Activated T-helper 9 cell treated with anti-CD3 and anti-CD28 coated beads, Interleukin-2, amount 50 U/mL, for 16 hours (primary cell): Measurements from ENCODE around the gene HOXB3.

Source experiments
- DNase-seq: peaks from one replicate; pipeline ENCODE4 v3.0.0-alpha.2; 2020; ENCODE audit warnings: low read depth

Gene HOXB3

GRCh38 chr17:48569674-48570324, 20.2 kb downstream of the HOXB3 start:
- DNase-seq = no peak

GRCh38 chr17:48569240-48569582, 20.8 kb downstream of the HOXB3 start:
- DNase-seq = no peak

GRCh38 chr17:48568499-48569239, 21.4 kb downstream of the HOXB3 start:
- no peak for DNase-seq

GRCh38 chr17:48567646-48568354, 22.2 kb downstream of the HOXB3 start:
- DNase-seq = no peak

GRCh38 chr17:48567209-48567608, 22.8 kb downstream of the HOXB3 start:
- no peak for DNase-seq

- DNase-seq = no peak
Observed at GRCh38 chr17:48566717-48567116, 23.3 kb downstream of the HOXB3 start.

GRCh38 chr17:48565925-48566710, 23.9 kb downstream of the HOXB3 start:
- DNase-seq = no peak

GRCh38 chr17:48565022-48565554, 25.0 kb downstream of the HOXB3 start:
- DNase-seq = no peak

- DNase-seq = no peak
Observed at GRCh38 chr17:48564188-48565021, 25.6 kb downstream of the HOXB3 start.

- no peak for DNase-seq
Observed at GRCh38 chr17:48563867-48564187, 26.2 kb downstream of the HOXB3 start.

GRCh38 chr17:48563385-48563838, 26.6 kb downstream of the HOXB3 start:
- no peak for DNase-seq

- DNase-seq = no peak
Observed at GRCh38 chr17:48562934-48563333, 27.1 kb downstream of the HOXB3 start.

- DNase-seq = no peak
Observed at GRCh38 chr17:48561884-48562810, 27.9 kb downstream of the HOXB3 start.

GRCh38 chr17:48559840-48560817, 29.9 kb downstream of the HOXB3 start:
- no peak for DNase-seq

- no peak for DNase-seq
Observed at GRCh38 chr17:48559122-48559839, 30.8 kb downstream of the HOXB3 start.

GRCh38 chr17:48558831-48559121, 31.3 kb downstream of the HOXB3 start:
- no peak for DNase-seq

GRCh38 chr17:48558057-48558830, 31.8 kb downstream of the HOXB3 start:
- DNase-seq = no peak
